HG03432 (cell line): Measurements from ENCODE around the gene MTSS2.
"Not testable (repeated sequence)": the region's sequence is repeated elsewhere in the genome, so short reads cannot be mapped to it uniquely, and the experiment has no call there.

ENCODE experiments used
- ATAC-seq: cut with Tn5 transposase; IDR thresholded peaks from one replicate; pipeline ENCODE4 v1.9.1; 2021; ENCODE audit warnings: mild to moderate bottlenecking, moderate library complexity; ENCODE audit not compliant: unreplicated experiment

The MTSS2 gene

GRCh38 chr16:70676675-70677498, 9.0 kb downstream of the MTSS2 start:
- ATAC-seq = no peak

DNA sequence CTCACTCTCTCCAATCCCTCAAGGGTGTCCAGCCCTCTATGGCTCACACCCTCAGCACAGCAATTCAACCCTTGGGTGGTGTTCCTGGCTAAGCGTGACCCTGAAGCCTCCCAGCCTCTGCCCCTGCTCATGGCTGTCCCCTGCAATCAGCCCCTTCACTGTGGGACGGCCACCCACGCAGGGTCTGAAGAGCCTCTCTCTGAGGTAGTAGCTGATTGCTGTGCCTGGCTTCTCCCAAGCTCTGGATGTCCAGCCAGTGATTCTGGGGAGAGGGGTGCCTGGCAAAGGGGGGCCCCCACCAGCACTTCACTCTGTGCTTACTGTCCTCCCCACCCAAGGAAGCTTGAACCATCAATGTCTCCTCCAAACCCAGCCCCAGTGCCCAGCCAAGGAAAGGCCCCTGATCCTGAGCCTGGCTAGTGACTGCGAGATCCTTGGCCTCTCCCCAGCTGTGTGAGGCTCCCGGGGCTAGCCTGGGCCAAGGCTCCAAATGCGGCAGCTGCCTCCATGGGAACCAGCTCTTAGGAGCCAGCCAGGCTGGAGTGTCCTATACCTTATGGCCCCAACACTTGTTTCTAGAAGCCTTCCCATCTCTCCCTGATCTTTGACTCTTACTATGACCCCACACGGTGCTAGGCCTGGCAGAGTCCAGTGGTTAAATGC, 9.9 kb downstream of the MTSS2 start:
- ATAC-seq = no peak

DNA sequence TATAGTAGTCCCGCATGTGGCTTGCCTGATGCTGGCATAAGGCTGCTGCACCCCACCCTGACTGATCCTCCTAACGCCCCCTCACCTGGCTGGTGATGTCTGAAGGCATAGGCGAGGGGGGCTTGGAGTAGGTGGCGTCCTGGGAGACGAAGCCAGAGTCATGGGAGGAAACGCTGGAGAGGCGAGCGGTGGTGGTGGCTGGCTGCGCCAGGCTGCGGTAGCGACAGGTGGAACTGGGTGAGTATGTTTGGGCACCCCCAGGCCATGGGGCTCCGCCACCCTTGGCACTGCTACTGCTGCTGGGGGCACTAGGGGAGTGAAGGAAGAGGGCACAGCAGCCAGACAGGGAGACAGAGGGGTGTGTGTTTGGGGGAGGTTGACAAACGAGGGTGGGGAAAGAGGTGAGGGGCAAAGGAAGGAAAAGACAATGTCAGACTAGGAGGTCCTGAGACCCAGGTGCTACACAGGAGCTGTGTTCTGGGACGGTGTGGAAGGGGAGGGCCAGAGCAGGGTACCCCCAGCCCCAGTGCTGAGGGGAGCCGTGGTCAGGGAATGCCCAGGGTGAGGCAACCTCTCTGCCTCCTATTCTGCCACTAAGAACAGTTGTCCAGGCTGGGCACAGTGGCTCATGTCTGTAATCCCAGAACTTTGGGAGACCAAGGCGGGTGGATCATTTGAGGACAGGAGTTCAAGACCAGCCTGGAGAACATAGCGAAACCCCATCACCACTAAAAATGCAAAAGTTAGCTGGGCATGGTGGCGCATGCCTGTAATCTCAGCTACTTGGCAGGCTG, 11.4 kb downstream of the MTSS2 start:
- ATAC-seq = no peak

GRCh38 chr16:70670938-70671337, 14.9 kb downstream of the MTSS2 start:
- ATAC-seq = not testable (repeated sequence)

DNA sequence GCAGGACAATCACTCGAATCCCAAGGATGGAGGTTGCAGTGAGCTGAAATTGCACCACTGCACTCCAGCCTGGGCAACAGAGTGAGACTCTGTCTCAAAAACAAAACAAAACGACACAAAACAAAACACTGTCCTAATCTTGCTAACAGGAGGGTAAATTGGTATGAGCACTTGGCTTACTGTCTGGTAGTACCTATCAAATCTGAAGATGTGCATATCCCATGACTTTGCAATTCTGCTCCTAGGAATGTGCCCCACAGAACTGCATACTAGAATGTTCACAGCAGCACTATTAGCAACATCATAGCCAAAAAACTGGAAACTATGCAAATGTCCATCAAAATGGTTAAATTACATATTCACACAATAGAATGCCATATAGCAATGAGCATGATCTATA, 15.7 kb downstream of the MTSS2 start:
- ATAC-seq = no peak

DNA sequence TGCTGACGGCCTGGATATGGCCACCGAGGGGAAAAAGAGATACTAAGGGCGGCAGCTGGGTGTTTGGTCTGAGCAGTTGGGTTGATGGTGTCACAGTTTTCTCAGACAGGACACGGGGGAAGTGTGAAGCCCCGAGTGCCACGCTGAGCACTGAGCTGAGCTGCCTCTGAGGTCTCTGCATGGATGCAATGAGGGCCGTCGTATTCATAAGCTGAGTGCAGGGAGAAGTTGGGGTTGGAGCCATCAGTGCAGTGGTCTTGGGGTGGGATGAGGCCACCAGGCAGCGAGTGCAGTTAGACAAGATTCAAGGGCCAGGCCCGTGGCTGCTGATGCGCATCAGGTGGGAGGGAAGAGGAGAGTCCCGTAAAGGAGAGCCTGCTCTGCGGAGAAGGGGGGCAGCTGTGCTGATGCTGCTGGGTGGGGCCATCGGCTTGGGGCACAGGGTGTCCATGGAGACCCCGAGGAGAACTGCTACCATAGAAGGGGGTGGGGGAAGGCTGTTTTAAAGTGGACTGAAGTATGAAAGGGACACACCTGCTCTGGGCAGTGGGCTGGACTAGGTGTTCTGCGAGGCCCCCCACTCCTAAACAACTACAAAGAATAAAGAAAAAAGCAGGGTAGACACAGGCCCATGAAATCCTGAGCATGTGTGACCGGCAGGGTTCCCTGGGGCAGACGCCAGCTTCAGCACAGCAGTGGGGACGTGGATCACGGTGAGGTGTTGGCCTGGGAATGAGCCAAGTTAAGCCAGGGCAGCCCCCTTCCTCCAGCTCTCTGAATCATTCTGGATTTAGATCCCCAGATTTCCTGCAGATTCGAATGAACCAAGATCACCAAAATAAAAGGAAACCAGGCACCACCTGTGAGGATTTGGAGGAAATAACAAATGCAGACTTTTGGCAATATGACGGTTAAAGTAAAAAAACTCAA, 19.8 kb downstream of the MTSS2 start:
- ATAC-seq = no peak

DNA sequence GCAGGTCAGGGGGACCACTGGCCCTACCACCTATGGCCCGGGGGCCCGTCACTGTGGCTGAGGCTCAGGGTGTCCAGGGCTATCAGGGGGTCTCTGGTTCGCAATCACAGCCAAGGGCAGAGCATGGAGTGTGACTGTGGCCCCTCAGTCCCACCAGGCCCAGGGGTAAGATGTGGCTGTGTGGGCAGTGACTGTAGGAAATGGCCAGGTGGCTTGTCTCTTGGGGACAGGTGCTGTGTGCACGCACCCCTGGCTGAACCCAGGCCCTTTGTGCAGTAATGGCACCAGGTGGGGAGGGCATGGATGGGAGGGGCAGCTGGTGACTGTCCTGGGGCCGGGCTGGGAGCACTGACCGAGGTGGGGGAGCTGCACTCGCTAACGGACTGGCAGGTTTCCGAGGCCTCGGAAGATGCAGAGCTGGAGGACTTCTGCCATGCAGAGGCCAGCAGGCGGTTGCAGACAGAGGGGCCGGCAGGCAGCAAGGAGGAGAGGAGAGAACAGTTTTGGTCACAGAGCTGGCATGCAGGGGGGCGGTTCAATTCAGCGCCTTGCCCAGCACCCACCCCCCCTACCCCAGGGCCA, 20.6 kb downstream of the MTSS2 start:
- ATAC-seq = no peak

GRCh38 chr16:70664325-70665112, 21.3 kb downstream of the MTSS2 start:
- no peak for ATAC-seq

DNA sequence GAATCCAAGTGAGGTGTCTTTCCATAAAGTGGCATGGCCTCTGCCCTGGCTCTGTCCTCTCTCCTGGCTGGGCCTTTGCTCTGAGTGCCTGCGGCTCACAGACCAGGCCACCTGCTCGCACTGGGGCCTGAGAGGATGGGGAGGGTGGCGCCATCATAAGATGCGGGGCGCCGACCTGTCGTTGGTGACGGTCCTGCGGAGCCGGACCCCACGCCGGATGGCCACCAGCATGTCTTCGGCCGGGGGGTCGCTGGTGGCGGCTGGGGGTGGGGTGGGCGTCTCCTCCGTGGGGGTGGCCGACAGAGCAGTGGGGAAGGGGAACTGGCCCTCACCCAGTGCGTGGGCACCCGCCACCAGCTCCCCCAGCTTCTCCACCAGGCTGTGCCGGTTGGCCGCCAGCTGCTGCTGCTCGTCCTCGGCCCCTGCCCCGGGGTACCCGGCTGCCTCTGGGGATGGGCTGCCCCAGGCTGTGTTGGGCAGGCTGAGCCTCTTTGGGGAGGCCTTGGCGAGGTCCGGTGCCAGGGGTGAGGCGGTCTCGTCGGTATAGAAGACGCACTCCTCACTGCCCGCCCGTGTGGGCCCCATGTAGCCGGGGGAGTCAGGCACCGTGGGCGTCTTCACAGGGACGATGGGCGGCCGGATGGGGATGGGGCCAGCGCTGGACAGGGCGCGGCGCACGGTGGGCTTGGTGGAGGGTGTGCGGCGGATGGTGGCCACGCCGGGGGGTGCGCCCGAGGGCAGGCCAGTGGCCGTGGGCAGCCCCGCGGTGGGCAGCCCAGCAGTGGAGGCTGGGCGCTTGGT, 22.1 kb downstream of the MTSS2 start:
- no peak for ATAC-seq

- no peak for ATAC-seq
Measured at GRCh38 chr16:70662991-70663523, 22.8 kb downstream of the MTSS2 start.

GRCh38 chr16:70661918-70662641, 23.8 kb downstream of the MTSS2 start:
- no peak for ATAC-seq

DNA sequence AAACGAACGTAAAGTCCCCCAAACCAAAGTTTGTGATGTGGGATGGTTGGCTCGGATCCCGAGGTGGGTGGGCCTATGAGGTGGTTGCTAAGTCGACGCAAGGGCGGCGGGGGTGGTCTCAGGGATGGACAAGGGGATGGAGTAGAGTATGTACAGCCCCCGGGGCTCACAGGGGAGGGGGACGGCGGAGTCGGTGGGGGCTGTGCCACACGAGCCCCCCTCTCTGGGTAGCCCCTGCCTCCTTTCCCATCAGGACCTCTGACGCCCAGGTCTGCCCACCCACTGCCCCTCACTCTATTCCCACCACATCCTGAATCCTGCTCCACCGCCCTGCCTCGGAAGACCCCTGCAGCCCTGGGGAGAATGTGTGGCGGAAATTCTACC, 24.3 kb downstream of the MTSS2 start:
- no peak for ATAC-seq

GRCh38 chr16:70660672-70661350, 25.0 kb downstream of the MTSS2 start:
- ATAC-seq = no peak

DNA sequence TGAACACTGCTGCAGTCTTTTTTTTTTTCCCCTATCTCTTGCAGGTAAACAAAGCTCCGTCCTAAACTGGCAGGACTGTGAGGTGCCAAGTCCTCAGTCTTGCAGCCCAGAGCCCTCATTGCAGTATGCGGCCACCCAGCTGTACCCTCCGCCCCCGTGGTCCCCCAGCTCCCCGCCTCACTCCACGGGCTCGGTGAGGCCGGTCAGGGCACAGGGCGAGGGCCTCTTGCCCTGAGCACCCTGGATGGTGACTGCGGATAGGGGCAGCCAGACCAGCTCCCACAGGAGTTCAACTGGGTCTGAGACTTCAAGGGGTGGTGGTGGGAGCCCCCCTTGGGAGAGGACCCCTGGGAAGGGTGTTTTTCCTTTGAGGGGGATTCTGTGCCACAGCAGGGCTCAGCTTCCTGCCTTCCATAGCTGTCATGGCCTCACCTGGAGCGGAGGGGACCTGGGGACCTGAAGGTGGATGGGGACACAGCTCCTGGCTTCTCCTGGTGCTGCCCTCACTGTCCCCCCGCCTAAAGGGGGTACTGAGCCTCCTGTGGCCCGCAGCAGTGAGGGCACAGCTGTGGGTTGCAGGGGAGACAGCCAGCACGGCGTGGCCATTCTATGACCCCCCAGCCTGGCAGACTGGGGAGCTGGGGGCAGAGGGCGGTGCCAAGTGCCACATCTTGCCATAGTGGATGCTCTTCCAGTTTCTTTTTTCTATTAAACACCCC, 25.7 kb downstream of the MTSS2 start:
- ATAC-seq = no peak

DNA sequence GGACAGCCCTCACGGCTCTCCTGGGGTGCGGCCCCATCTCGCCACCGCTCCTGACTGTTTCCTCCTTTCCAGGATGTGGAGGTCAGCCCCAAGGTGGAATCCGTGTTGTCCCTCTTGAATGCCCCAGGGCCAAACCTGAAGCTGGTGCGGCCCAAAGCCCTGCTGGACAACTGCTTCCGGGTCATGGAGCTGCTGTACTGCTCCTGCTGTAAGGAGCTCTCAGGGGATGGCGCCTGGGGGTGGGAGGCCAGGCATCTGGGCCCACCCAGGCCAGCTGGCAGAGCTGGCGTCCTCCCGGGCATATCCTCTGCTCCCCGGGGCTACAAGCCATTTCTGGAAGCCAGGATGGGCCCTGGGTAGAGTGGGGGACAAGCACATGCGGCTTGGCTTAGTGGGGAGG, 26.3 kb downstream of the MTSS2 start:
- ATAC-seq = no peak

GRCh38 chr16:70658921-70659320, 26.9 kb downstream of the MTSS2 start:
- ATAC-seq = no peak

DNA sequence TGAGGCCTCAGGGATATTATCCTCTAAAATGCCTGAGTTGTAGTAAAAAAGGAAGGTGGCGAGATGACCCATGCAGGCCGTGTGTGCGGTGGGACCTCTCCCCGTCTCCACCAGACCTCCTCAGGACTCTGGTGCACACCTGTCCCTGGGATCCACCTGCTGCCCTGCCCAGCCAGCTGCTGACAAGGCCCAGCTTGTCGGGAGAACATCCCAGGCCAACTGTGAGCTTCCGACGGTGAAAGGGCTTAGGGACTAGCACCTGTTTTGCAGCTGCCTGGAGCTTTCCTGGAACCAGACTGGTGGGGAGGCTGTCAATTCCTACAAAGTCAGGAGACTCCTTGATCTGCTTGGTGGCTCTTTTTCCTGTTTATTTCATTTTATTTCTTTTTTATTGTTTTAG, 27.9 kb downstream of the MTSS2 start:
- ATAC-seq = no peak
